ENCODE results near the gene PLAC8L1.

The PLAC8L1 gene

DNA sequence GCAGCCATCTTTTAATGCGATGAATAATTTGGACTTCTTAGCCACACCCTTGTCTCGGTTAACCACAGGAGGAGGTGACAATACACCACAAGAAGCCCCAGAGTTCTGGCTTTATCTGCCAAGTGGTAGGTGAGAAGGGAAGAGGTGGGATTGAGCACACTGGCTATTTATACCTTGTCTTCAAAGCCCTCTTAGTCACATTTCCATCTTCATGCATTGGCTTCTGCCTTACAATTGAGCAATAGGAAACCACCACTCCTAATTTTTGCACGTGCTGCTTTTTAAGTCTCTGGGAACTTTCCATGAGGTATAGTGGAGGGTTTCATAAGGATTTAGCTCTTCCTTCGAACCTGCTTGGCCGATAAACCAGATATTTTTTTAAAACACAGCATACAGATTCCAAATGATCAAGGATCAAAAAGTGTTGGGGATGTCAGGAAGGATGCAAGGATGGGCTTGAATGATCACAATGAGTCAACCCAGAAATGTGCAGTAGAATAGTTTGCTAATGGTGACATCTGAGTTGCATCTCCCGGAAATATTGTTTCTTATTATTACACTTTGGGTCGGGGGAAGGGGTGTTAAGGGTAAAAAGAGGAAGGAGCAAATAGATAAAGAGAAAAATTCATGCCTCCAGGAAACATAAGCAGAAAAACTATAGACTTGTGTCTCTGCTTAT lies 25.5 kb downstream of the PLAC8L1 start:
- DNase-seq (ENCODE audit: low spot score): no peak

DNA sequence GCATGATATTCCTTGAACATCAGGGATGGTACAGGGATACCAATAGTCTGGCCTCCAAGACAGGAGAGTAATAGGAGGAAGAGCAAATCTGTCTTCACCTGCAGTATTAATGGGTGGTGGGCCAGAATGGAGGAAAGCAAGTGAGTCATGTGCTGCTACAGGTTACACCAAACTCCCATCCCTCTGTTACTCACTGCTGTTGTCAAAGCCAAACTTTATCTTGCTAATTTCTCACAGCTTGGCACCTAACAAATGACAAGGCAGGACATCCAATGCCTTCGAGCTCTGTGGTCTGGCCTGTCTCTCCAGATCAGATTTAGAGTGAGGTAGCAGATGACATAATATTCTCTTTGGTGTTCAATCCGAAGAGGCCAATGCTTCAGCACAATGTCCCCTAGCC lies 26.8 kb downstream of the PLAC8L1 start:
- DNase-seq (ENCODE audit: low spot score): no peak

DNA sequence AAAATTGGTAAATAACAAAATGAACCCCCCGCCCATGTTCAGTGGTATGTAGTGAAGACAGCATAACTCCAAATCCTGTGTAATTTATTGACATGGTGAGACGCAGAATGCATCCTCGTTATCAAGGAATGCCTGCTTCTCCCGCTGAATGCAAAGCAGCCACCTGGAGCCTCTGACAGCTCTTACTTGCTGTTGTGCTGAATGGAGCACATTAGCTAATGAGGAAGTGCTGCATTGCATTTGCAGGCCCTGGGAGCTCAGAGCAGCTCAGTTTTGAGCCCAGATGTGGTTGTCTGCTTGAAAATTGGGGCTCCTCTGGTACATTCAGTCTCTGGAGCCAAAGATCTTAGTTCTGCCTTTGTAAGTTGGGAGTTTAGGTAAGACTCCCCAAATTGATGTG lies 28.9 kb downstream of the PLAC8L1 start:
- DNase-seq (ENCODE audit: low spot score): no peak

DNA sequence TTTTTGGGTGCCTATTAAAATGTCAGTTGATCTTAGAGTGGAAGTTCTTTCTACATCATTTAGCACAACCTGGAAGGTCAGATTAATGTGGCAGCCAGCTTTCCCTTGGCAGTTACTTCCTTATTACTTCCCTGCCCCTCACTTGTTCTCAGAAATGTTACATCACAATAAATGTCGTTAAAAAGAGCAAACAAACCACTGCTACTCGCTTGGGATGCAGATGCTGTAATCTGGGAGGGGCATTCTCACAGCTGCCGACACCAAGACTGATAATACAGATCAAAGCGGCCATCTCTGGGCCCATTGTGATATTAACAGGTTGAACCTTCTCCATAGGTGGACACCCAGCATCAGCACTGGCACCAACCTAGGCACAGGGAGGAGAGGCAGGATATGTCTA lies 29.3 kb downstream of the PLAC8L1 start:
- no peak for DNase-seq (ENCODE audit: low spot score)

DNA sequence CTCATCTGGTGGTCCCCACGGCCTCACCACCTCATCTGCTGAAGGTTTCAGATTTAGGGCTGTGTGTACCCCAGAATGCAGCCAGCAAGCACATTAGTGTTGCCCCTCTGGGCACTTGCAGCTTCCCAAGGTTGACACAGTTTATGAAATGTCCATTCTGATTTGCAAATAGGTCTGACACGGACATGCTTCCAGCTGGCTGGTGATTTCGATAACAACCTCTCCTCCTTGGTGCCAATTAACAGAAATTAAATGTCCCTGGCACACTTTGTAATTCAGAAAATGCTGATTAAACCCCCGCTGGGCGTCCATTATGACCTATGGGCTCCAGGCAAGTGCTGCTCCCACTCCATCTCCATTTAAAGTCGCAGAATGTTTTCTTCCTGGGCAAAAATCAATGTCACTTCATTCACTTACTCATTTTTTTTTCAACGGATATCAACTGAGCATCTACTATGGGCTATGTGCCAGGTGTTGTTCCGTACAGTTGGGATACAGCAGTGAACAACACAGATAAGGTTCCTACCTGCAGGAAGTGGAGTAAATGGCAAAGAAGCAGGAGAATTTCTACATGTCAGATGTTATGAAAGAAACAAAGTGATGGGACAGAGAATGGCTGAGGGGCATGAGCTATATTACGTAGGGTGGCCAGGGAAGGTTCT lies 32.0 kb downstream of the PLAC8L1 start:
- no peak for DNase-seq (ENCODE audit: low spot score)

DNA sequence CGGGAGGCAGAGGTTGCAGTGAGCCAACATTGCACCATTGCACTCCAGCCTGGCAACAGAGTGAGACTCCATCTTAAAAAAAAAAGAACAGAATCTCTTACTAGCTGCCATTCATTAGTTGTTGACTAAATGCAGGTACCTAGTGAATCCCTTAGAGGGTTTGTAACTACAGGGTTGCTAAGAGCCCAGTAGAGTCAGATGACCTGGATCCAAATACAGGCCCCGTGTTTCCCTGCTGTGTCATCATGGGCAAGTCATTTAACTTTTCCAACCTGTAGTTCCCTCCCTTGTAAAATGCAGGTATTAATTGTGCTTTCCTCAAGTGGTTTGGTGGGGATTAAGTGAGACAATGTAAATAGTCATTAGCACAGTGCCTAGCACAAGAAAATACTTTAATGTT lies 32.8 kb downstream of the PLAC8L1 start:
- DNase-seq (ENCODE audit: low spot score): no peak

DNA sequence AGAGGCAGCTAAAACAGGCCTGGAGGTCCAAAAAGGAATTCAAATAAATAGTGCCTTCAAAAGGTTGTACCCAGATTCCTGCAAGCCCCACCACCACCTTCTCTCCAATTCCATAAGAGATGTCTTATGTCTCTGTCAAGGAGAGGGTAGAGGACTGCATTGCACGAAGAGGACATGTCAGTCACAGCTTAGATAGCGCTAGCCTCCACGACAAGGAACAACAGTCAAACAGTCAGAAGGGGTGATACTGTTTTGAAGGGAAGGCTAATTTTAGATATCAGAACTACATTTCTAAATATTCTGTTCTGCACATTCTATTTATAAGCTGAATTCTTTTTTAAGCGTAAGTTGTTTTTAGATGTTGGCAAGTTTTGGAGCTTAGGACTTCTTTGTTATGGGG lies 34.2 kb downstream of the PLAC8L1 start:
- DNase-seq (ENCODE audit: low spot score): no peak

DNA sequence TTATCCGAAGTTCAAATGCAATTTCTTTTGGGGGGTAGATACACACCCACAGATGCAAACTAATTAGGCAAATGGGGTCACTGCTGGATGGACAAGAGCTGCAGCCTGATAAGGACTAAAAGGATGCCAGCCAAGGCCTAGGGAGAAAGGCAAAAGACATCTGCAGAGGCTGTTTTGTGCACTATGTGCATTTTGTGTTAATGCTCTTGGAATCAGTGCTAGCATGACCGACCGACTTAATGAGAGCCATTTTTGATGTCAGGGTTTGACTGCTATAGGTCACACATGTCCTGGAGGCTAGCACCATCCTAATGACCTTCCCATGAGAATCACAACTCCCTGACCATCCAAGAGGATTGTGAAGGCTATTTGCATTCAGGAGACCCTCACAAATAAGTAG lies 34.6 kb downstream of the PLAC8L1 start:
- DNase-seq (ENCODE audit: low spot score): no peak

DNA sequence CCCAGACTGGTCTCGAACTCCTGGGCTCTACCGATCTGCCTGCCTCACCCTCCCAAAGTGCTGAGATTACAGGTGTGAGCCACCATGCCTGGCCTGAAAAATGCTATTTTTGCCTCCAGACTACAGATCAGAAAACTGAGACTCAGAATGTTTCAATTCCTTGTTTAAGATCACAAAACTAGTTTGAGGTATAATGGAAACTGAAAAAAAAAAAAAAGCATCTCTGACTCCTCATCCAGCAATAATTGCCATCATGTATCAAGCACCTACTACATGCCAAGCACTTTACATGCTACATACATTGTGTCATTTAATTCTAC lies 35.6 kb downstream of the PLAC8L1 start:
- DNase-seq (ENCODE audit: low spot score): no peak

DNA sequence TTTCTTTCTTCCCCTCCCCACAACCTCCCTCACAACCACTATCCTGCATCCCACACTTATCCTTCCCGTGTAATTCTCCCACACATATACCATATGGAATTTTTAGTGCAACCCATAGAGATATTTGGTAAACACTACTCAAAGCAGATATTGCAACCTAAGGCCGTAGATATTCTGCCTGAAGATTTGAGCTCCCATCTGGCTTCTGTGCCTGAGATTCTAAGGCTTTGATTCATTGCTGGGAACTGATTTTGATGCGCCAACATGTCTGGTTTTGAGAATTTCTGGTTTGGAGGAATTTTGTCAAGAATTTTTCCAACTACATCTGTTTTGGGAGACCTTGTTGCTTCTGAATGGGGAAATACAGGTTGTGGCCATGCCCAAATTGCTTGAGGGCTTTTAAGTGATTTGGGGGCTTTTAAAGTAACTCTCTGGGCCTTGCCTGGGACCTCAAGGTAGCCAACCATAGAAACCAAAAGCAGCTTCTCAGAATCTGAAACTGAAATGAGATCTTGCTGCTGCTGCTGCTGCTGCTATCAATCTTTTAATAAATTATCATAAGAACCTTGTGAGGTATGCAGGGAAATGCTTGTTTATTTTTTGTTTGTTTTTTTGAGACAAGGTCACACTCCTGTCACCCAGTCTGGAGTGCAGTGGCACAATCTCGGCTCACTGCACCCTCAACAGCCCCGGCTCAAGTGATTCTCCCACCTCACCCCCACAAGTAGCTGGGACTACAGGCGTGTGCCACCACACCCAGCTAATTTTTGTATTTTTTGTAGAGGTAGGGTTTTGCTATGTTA lies 36.2 kb downstream of the PLAC8L1 start:
- DNase-seq (ENCODE audit: low spot score): no peak

DNA sequence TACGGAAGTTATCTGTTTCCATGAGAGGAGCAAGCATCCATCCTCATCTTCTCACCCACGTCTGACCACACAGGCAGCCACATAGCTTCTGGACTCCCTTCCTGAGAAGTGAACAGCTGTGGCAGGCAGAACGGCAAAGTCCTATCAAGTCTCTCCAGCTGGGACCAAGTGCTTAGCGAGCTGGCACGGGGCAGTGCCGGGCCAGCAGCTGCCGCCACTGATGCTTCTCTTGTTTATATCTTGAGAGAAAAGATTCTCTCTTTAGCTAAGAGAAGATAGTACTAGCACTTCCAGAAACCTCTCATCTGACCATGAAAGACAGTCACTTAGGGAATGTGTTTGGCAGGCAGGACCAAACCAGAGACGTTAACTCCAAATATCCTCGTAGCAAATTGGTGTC lies 37.2 kb downstream of the PLAC8L1 start:
- no peak for DNase-seq (ENCODE audit: low spot score)

DNA sequence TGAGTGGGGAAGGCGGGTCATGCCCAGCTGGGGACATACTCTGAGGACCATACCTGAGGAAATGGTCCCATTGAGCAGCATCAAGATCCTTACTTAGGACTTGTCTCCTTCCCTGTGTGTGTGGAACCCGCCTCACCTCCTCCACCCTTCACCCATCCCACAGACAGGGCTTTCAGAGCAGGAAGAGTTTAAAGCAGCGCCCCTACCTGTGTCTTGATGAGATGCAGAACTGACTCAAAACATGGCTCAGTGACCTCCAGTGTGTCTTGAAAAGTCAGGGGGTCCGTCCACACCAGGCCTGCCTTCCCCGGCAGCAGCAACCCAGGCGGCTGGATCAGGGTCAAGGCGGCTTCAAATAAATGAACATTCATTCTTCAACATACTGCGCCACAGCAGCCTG lies 38.4 kb downstream of the PLAC8L1 start:
- no peak for DNase-seq (ENCODE audit: low spot score)

DNA sequence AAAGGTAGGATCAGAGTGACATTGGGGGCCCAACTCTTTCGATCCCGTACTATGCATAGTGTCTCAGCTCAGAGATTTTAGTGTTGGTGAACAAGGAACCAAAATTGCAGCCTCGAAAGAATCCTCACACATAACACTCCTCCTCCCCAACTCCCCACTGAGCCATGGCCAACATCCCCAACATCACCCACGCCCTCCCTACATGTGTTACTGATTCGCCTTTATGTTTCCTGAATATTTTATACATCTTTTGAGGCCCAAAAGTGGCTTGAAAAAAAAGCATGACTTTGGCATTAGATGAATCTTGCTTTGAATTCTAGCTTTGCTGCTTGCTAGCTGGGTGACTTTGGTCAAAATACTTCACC lies 45.2 kb downstream of the PLAC8L1 start:
- no peak for DNase-seq (ENCODE audit: low spot score)

DNA sequence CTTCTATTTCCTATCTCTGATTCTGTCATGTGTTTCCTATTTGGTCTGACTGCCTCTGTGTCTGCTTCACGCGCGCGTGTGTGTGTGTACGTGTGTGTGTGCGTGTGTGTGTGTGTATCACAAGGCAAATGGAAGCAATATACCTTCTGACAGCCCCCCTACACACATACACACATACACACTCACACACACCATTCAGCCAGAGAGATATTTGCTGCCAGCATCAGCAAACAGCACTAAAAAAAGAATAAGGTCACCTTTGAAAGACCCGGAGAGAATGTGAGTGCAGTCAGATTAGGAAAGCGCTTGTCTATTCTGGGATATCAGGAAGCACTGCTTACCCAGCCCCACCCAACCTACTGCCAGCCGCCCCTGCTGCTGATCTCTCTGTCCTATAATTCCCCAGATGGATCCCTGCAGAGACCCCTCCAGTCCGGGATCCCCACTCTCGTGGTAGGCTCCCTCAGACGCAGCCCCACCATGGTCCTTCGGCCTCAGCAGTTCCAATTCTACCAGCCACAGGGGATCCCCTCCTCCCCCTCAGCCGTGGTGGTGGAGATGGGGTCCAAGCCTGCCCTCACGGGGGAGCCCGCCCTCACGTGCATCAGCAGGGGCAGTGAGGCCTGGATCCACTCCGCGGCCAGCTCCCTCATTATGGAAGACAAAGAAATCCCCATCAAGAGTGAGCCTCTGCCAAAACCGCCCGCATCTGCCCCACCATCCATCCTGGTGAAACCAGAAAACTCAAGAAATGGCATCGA lies 45.7 kb downstream of the PLAC8L1 start:
- no peak for DNase-seq (ENCODE audit: low spot score)

DNA sequence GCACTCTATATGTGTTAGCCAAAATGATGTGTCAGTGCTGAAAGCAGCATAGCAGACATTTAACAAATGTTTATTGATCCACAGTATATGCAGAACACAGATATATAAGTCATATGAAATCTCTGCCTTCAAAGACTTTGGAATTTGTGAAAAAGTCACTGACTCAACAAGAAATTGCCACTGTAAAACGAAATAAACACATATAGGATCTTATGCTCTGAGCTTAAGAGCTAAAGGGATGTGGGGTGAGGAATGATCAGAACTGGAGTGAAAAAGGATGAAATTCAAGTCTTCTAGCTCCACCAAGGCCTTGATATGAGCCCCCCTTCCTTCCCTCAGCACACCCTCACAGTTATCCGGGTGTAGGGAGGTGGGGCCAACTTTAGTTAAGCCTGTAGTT lies 49.9 kb downstream of the PLAC8L1 start:
- no peak for DNase-seq (ENCODE audit: low spot score)

DNA sequence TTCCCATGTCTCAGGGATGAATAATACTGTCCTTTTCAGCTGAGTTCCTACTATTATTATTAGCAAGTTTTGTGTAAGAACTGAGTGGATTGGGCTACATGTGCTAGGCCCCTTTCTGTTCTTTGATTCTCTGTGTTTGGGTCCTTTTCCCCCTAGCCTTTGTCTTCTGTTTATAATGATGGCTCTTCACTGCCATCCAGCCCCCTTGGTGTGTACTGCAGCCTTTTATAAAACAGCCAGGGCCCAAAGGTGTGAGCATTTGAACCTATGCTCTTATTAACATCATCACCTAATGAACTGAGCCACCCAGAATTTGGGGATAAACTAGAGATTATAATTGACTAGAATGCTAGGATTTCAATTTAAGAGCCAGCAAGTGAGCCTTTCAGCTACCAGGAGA lies 52.6 kb downstream of the PLAC8L1 start:
- DNase-seq (ENCODE audit: low spot score): no peak

DNA sequence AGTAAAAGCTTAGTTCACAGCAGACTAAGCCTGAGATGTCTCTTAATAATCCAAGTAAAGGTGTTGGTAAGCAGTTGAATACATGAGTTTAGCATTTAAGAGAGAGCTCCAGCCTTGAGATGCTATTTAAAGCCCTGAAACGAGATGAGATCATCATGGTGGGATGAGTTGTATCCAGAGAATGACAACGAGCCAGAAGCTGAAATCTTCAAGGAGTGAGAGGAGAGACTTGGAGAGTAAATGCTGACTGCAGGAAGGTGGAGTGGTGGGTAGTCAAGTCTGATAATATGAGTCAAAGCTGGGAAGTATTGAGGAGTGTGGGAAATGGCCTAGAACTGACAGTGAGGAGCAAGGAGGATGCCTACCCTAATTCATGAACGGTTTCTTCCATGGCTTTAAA lies 53.7 kb downstream of the PLAC8L1 start:
- no peak for DNase-seq (ENCODE audit: low spot score)

DNA sequence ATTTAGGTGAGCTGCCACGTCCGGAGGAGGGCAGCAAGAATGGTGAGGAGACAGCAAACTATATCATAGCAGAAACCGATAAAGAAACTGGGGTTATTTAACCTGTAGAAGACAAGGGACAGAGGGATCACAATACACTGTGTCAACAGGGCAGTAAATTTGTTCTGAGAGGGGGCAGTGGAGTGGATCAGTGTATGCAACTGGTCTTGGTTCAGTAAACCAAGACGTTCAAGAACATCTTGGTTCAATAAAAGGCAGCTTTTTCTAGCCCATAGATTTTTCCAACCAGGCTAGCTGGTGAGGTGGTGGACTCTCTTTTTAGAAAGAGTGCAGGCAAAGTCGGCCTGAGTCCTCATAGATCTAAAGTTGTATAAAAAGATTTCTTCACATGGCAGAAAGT lies 55.3 kb downstream of the PLAC8L1 start:
- no peak for DNase-seq (ENCODE audit: low spot score)

DNA sequence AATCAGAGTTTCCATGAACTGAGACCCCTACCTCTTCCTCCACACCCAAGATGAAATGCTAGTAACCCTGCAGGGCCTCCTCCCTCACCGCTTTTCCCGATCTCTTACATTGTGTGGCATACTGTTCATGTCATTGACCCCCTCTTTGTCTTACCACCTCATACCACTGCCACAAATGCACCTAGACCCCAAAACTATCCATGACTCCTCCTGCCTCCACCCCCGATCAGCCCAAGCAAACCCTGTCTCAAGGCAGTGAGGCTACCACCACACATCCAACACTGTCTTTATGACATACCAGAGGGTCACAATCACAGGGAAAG lies 55.7 kb downstream of the PLAC8L1 start:
- DNase-seq (ENCODE audit: low spot score): no peak

DNA sequence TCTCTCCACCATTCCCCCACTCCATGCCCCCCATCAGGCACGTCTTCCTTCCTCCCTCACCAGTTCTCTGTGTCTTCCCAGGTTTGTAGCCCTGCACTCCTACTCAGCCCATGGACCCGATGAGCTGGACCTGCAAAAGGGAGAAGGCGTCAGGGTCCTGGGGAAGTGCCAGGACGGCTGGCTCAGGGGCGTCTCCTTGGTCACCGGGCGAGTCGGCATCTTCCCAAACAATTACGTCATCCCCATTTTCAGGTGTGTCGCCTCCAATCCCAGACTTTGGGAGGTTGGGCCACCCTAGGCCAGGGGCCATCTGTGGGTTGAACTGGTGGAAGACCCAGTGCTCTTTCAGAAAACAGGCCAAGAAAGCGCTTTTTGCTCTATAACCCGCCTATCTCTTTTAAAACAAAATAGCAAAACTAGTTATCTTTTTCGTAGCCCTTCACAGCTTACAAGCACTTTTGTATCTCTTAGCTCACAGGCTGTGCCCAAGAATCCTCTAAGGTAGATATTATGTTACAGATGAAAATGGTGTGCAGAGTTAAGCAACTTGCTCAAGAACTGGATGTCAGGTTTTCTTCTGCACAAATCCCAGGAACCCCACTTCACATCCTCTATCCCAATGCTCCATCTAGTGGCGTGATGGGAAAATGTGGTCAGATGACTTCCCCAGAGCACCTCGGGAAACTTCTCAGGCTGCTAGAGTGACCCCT lies 56.2 kb downstream of the PLAC8L1 start:
- DNase-seq (ENCODE audit: low spot score): peak; percentile 71

DNA sequence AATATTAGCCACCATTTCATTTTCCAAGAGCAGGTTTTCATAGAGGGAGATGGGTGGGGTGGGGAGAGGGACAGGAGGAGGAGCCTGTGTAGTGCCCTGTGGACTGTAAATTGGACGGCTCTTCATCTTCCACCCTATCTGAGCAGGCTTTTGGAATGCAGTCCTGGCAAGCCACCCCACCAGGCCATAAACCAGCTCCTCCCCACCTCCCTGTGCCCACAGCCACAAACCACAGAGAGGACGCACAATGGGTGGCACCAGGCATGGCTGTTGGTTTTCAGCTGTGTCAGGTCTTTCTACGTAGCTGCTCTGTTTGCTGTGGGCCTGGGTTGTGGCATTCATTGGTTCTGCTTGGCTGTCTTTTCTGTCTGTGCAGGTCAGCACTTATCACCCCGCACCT lies 58.0 kb downstream of the PLAC8L1 start:
- no peak for DNase-seq (ENCODE audit: low spot score)

DNA sequence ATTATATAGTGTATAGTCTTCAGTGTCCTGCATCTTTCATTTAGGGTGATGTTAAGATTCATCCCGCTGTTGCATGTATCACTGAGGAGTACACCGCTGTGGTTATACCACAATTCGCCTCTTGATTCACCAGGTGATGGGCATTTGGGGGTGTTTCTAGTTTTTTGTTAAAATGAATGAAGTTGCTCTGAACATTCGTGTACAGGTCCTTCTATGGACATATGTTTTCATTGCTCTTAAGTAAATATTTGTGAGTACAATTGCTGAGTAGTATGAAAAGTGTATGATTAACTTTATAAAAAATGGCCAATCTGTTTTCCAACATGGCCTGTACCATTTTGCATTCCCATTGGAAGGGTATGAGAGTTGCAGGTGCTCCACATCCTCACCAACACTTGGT lies 61.7 kb downstream of the PLAC8L1 start:
- DNase-seq (ENCODE audit: low spot score): no peak
